SKM-1 treated with dmso at 0.1 percent for 144 hours (cell line): ENCODE results near the gene TIMMDC1.

ENCODE experiments used
- DNase-seq: peaks from one replicate; lab custom pipeline; 2025; ENCODE audit not compliant: unreplicated experiment; lab: John Stamatoyannopoulos, UW

Gene TIMMDC1

GRCh38 chr3:119498186-119499011 lies at the start of gene TIMMDC1:
TIMMDC1 (plus strand) TSS chr3:119498547; CDS start chr3:119498734, 187 bp downstream.
- DNase-seq: peak; percentile 96

- DNase-seq: no peak
Observed at GRCh38 chr3:119453822-119454221, 44.5 kb upstream of the TIMMDC1 start.

- no peak for DNase-seq
Observed at GRCh38 chr3:119456469-119456868, 41.9 kb upstream of the TIMMDC1 start.

GRCh38 chr3:119457246-119457645 lies 41.1 kb upstream of the TIMMDC1 start:
- peak; percentile 21 for DNase-seq

- peak; percentile 96 for DNase-seq
Observed at GRCh38 chr3:119463171-119464169, 34.9 kb upstream of the TIMMDC1 start, which contains the start of gene TMEM39A. TMEM39A (minus strand) TSS chr3:119463615; CDS start chr3:119462074, 1,541 bp downstream.

- peak; percentile 19 for DNase-seq
Observed at GRCh38 chr3:119468041-119468440, 30.3 kb upstream of the TIMMDC1 start.

GRCh38 chr3:119469418-119470189 lies 28.7 kb upstream of the TIMMDC1 start:
- DNase-seq: no peak

GRCh38 chr3:119470866-119471265 lies 27.5 kb upstream of the TIMMDC1 start:
- no peak for DNase-seq

- DNase-seq: no peak
Observed at GRCh38 chr3:119481079-119481478, 17.3 kb upstream of the TIMMDC1 start.

- no peak for DNase-seq
Observed at GRCh38 chr3:119483101-119483500, 15.2 kb upstream of the TIMMDC1 start.

- DNase-seq: no peak
Observed at GRCh38 chr3:119485563-119485962, 12.8 kb upstream of the TIMMDC1 start.

- DNase-seq: no peak
Observed at GRCh38 chr3:119490153-119490552, 8.2 kb upstream of the TIMMDC1 start.

- DNase-seq: no peak
Observed at GRCh38 chr3:119492128-119492527, 6.2 kb upstream of the TIMMDC1 start.

- no peak for DNase-seq
Observed at GRCh38 chr3:119492810-119493209, 5.5 kb upstream of the TIMMDC1 start.

GRCh38 chr3:119494597-119494996 lies 3.8 kb upstream of the TIMMDC1 start:
- DNase-seq: no peak

- no peak for DNase-seq
Observed at GRCh38 chr3:119497820-119498185, 544 bp upstream of the TIMMDC1 start.

- DNase-seq: no peak
Observed at GRCh38 chr3:119500265-119500664, 1.9 kb downstream of the TIMMDC1 start.

- DNase-seq: no peak
Observed at GRCh38 chr3:119500901-119501300, 2.6 kb downstream of the TIMMDC1 start.

- DNase-seq: no peak
Observed at GRCh38 chr3:119506631-119507030, 8.3 kb downstream of the TIMMDC1 start.

GRCh38 chr3:119507404-119507803 lies 9.1 kb downstream of the TIMMDC1 start:
- DNase-seq: no peak
